Uterus (tissue), 2 donors: ENCODE measurements around the gene ANP32B.

ENCODE experiments used
- CTCF ChIP-seq, 4 experiments: fragments of 200-600 bp in 2 of 4; fragments of 450-650 bp in 2 of 4; sonication (generic) in 2 of 4; IDR thresholded peaks; one replicate each; pipeline ENCODE4 v1.5.1; 2016 to 2019; ENCODE audit warnings: antibody characterized with exemption in 4 of 4, mild to moderate bottlenecking in 2 of 4, moderate library complexity in 1 of 4
- POLR2A ChIP-seq, 2 donors: fragments of 450-650 bp; IDR thresholded peaks; one replicate each; pipeline ENCODE4 v1.6.1; 2016; ENCODE audit warnings: antibody characterized with exemption in 2 of 2, mild to moderate bottlenecking in 1 of 2, moderate library complexity in 1 of 2

GRCh38 chr9:97987487-97987886 is 4.3 kb downstream of the ANP32B start:
- TF ChIP-seq CTCF (IDR thresholded peaks at IDR 0.05) (no peak), POLR2A (IDR thresholded peaks at IDR 0.05) (no peak)
